HG03575 (cell line): ENCODE measurements around the gene CERS6.

Source experiments
- ATAC-seq: cut with Tn5 transposase; IDR thresholded peaks from one replicate; pipeline ENCODE4 v1.9.1; 2021; ENCODE audit not compliant: unreplicated experiment, insufficient number of reproducible peaks, low FRiP score; ENCODE audit errors: extremely low read depth

Gene CERS6

DNA sequence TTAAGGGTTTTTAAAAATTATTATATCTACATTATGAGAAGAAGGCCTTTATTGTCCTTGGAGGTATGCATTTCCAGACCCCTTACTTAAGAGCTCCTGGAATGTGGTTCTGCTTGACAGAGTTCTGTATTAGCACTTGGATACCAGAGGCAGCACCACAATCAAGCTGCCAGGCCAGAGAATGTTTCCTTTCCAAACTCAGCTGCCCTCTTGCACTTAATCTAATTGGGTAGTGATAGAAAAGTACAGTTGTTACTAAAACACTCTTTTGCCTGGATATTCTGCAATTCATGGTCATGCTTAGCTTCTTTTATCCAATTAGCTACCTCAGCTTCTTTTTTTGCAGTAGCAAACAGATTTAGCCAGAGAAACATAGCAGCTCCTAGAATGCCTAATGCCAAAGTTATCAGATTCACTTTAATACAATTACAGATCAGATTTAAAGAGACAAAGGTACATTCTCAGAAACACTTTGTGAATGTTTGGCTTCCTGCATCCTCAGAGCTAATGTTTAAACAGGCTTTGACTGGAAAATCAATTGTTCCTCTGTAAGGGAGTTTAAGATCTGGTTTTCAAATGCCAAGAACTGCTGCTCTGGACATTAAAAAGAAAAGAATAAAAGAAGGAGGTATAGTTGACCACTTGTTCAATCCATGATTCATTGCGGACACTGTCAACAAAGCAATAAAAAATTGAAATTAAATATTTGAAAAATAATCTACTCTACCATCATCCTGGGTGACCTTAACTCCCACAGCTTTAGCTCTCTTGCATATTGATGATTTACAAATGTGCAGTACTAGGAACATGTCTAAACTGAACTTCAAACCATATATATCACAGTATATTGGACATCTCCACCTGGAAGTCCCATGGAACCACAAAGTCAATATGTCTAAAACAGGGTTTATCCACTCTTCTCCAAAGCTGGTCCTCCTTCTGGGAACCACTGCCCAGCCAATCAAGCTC, 359.2 kb downstream of the CERS6 start:
- no peak for ATAC-seq

GRCh38 chr2:168816369-168816768, 360.3 kb downstream of the CERS6 start:
- ATAC-seq = no peak

- no peak for ATAC-seq
Observed at GRCh38 chr2:168819050-168819715, 363.1 kb downstream of the CERS6 start.

GRCh38 chr2:168819829-168820489, 363.9 kb downstream of the CERS6 start:
- ATAC-seq = no peak

GRCh38 chr2:168821577-168821976, 365.5 kb downstream of the CERS6 start:
- no peak for ATAC-seq

GRCh38 chr2:168821992-168822391, 365.9 kb downstream of the CERS6 start:
- ATAC-seq = no peak
